Sigmoid colon (tissue), 4 donors: Measurements from ENCODE around the gene BBX.

ENCODE experiments used
- CTCF ChIP-seq, 4 experiments: fragments of 450-650 bp in 3 of 4; fragments of 200-600 bp in 1 of 4; IDR thresholded peaks; one replicate each; pipeline ENCODE4 v1.5.1; 2016 to 2019; ENCODE audit warnings: antibody characterized with exemption in 4 of 4, mild to moderate bottlenecking in 3 of 4, moderate library complexity in 2 of 4
- POLR2A ChIP-seq, 2 donors: fragments of 450-650 bp; IDR thresholded peaks; one replicate each; pipeline ENCODE4 v1.6.1; 2016; ENCODE audit warnings: antibody characterized with exemption in 2 of 2, mild to moderate bottlenecking in 2 of 2, moderate library complexity in 2 of 2
- POLR2AphosphoS5 ChIP-seq, 4 donors: sonication (generic); formaldehyde crosslinking; IDR thresholded peaks; one replicate each; pipeline ENCODE4 v1.6.1; 2017; ENCODE audit warnings: antibody characterized with exemption in 4 of 4

DNA sequence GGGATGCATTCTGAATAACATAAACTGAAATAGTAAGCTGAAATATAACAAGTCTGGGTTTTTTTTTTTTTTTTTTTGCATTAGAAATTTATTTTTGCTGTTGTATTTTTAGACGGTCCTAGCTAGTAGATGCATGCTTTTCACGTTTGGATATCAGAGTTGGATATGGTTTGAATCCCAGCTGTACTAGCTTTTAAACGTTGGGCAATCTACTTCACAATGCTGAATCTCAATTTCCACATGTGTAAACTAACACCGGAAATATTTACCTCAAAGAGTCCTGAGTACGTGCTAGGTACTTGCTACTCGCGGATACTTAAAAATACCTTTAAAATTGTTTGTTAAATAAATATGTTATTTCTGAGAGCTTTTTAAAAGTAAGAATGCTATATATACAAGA lies 139.8 kb downstream of the BBX start:
- TF ChIP-seq CTCF (IDR thresholded peaks at IDR 0.05) (no peak), POLR2A (IDR thresholded peaks at IDR 0.05) (no peak), POLR2AphosphoS5 (IDR thresholded peaks at IDR 0.05) (no peak)
